Measurements from ENCODE around the gene TP53RK.

Gene TP53RK

DNA sequence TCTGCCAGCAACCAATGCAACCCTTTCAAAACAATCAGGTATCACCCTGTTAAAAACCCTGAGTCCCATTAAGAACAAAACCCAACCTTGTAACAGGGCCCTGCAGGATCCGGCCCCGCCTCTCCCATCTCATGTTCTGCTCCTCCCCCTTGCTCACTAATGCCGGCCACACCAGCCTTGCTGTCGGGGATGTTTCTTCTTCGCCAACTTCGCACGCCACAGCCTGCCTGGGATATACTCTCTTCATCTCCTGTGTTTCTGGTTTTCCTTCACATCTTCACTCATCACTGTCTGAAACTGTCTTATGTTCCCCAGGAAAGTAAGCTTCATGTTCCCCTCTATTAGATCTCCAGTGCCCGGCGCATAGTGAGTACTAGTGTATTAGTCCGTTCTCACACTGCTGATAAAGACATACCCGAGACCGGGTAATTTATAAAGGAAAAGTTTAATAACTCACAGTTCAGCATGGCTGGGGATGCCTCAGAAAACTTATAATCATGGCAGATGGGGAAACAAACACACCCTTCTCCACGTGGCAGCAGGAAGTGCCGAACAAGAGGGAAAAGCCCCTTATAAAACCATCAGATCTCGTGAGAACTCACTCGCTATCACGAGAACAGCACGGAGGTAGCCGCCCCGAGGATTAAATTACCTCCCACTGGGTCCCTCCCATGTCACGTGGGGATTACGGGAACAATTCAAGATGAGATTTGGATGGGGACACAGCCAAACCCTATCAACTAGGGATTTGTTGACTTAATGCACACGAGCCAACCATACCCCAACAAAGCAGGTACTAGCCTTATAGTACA lies 5.1 kb downstream of the TP53RK start:
- Histone ChIP-seq H3K9ac (ENCODE audit: low read length) (no peak overlapping the region), H3K79me2 (ENCODE audit: control insufficient read depth, insufficient read depth, low read length, poor library complexity) (peaks cover 14% of the 10 kb centered on the region), H4K12ac (ENCODE audit: low read depth, low read length) (no peak overlapping the region), H3K4me1 (ENCODE audit: control insufficient read depth in 1 of 2, insufficient read depth in 2 of 2, low read length in 2 of 2) (peaks cover 5 to 15% of the 10 kb centered on the region in 2 experiments), H3K9me3 (ENCODE audit: insufficient read depth, low read depth, low read length) (no peaks in the 10 kb centered on the region), H2BK12ac (ENCODE audit: low read length) (no peak overlapping the region), H4K8ac (ENCODE audit: low read depth, low read length) (peak overlapping the region; percentile 79), H3K36me3 (ENCODE audit: control insufficient read depth in 1 of 2, insufficient read depth in 2 of 2, low read length in 2 of 2) (peaks cover 10 to 11% of the 10 kb centered on the region in 2 experiments), H3K79me1 (ENCODE audit: low read length) (peaks cover 4% of the 10 kb centered on the region), H2AK5ac (ENCODE audit: low read length) (no peak overlapping the region), H3K14ac (ENCODE audit: low read length) (no peak overlapping the region), H2BK120ac (ENCODE audit: insufficient read depth, low read length, poor library complexity) (no peak overlapping the region), H3K23ac (ENCODE audit: low read length) (no peak overlapping the region), H3K27ac (ENCODE audit: low read depth, low read length) (no peak overlapping the region), H2AFZ (ENCODE audit: insufficient read depth, low read length, poor library complexity) (peak overlapping the region; percentile 20), H3K27me3 (ENCODE audit: insufficient read depth, low read length) (no peaks in the 10 kb centered on the region), H3K4me3 (ENCODE audit: low read depth, low read length) (peak overlapping the region; percentile 3), H2BK5ac (ENCODE audit: low read depth, low read length, poor library complexity) (no peak overlapping the region), H3K4me2 (ENCODE audit: low read length) (peak overlapping the region; percentile 76), H3K4ac (ENCODE audit: low read depth, low read length) (peak overlapping the region; percentile 5), H3K18ac (ENCODE audit: low read length) (peak overlapping the region; percentile 32), H4K91ac (ENCODE audit: low read depth, low read length) (no peak overlapping the region)
- WGBS (ENCODE audit: extremely low coverage, insufficient coverage, insufficient read length), result no CpG with 5 or more reads among the region's 23 CpGs
- DNase-seq, result peak; percentile 56 to 83

GRCh38 chr20:46683668-46683938 lies 5.6 kb downstream of the TP53RK start:
- Histone ChIP-seq H3K27me3 (ENCODE audit: insufficient read depth, low read length) (no peaks in the 10 kb centered on the region), H3K4ac (ENCODE audit: low read depth, low read length) (peak overlapping the region; percentile 5), H3K14ac (ENCODE audit: low read length) (no peak overlapping the region), H3K79me2 (ENCODE audit: control insufficient read depth, insufficient read depth, low read length, poor library complexity) (peaks cover 9% of the 10 kb centered on the region), H2BK5ac (ENCODE audit: low read depth, low read length, poor library complexity) (no peak overlapping the region), H2AK5ac (ENCODE audit: low read length) (peak overlapping the region; percentile 22), H2AFZ (ENCODE audit: insufficient read depth, low read length, poor library complexity) (peak overlapping the region; percentile 20), H3K4me1 (ENCODE audit: control insufficient read depth in 1 of 2, insufficient read depth in 2 of 2, low read length in 2 of 2) (peaks cover 5 to 15% of the 10 kb centered on the region in 2 experiments), H3K9ac (ENCODE audit: low read length) (peak overlapping the region; percentile 37), H3K4me2 (ENCODE audit: low read length) (peak overlapping the region; percentile 76), H3K4me3 (ENCODE audit: low read depth, low read length) (no peak overlapping the region), H4K12ac (ENCODE audit: low read depth, low read length) (no peak overlapping the region), H3K27ac (ENCODE audit: low read depth, low read length) (no peak overlapping the region), H4K91ac (ENCODE audit: low read depth, low read length) (no peak overlapping the region), H2BK120ac (ENCODE audit: insufficient read depth, low read length, poor library complexity) (no peak overlapping the region), H2BK12ac (ENCODE audit: low read length) (no peak overlapping the region), H3K23ac (ENCODE audit: low read length) (no peak overlapping the region), H3K79me1 (ENCODE audit: low read length) (no peaks in the 10 kb centered on the region), H3K9me3 (ENCODE audit: insufficient read depth, low read depth, low read length) (no peaks in the 10 kb centered on the region), H4K8ac (ENCODE audit: low read depth, low read length) (peak overlapping the region; percentile 79), H3K36me3 (ENCODE audit: control insufficient read depth in 1 of 2, insufficient read depth in 2 of 2, low read length in 2 of 2) (peaks cover 10 to 11% of the 10 kb centered on the region in 2 experiments), H3K18ac (ENCODE audit: low read length) (peak overlapping the region; percentile 32)
- DNase-seq, result no peak
- no CpG with 5 or more reads among the region's 8 CpGs for WGBS (ENCODE audit: extremely low coverage, insufficient coverage, insufficient read length)

- H2BK120ac ChIP-seq (ENCODE audit: insufficient read depth, low read length, poor library complexity), result no peak overlapping the region
- H2BK12ac ChIP-seq (ENCODE audit: low read length), result no peak overlapping the region
- H3K9ac ChIP-seq (ENCODE audit: low read length), result no peak overlapping the region
- H3K79me2 ChIP-seq (ENCODE audit: control insufficient read depth, insufficient read depth, low read length, poor library complexity), result peaks cover 5% of the 10 kb centered on the region
- no peak overlapping the region for H3K4me3 ChIP-seq (ENCODE audit: low read depth, low read length)
- H4K91ac ChIP-seq (ENCODE audit: low read depth, low read length), result no peak overlapping the region
- no peaks in the 10 kb centered on the region for H3K27me3 ChIP-seq (ENCODE audit: insufficient read depth, low read length)
- no peak overlapping the region for H2BK5ac ChIP-seq (ENCODE audit: low read depth, low read length, poor library complexity)
- H3K23ac ChIP-seq (ENCODE audit: low read length), result no peak overlapping the region
- no peak overlapping the region for H3K14ac ChIP-seq (ENCODE audit: low read length)
- H3K36me3 ChIP-seq (ENCODE audit: control insufficient read depth in 1 of 2, insufficient read depth in 2 of 2, low read length in 2 of 2), result peaks cover 10 to 11% of the 10 kb centered on the region in 2 experiments
- no peaks in the 10 kb centered on the region for H3K79me1 ChIP-seq (ENCODE audit: low read length)
- no peaks in the 10 kb centered on the region for H3K9me3 ChIP-seq (ENCODE audit: insufficient read depth, low read depth, low read length)
- peak in 1 of 2 donors; percentile 44 for DNase-seq
- no peak overlapping the region for H3K18ac ChIP-seq (ENCODE audit: low read length)
- no peak overlapping the region for H4K12ac ChIP-seq (ENCODE audit: low read depth, low read length)
- peaks cover 5 to 11% of the 10 kb centered on the region in 2 experiments for H3K4me1 ChIP-seq (ENCODE audit: control insufficient read depth in 1 of 2, insufficient read depth in 2 of 2, low read length in 2 of 2)
- H3K4me2 ChIP-seq (ENCODE audit: low read length), result peak overlapping the region; percentile 76
- H4K8ac ChIP-seq (ENCODE audit: low read depth, low read length), result no peak overlapping the region
- no peak overlapping the region for H3K27ac ChIP-seq (ENCODE audit: low read depth, low read length)
- WGBS (ENCODE audit: extremely low coverage, insufficient coverage, insufficient read length), result no CpG with 5 or more reads among the region's 12 CpGs
- no peak overlapping the region for H2AK5ac ChIP-seq (ENCODE audit: low read length)
- no peak overlapping the region for H2AFZ ChIP-seq (ENCODE audit: insufficient read depth, low read length, poor library complexity)
- H3K4ac ChIP-seq (ENCODE audit: low read depth, low read length), result peak overlapping the region; percentile 5
Measured at GRCh38 chr20:46683011-46683667, 6.1 kb downstream of the TP53RK start.

DNA sequence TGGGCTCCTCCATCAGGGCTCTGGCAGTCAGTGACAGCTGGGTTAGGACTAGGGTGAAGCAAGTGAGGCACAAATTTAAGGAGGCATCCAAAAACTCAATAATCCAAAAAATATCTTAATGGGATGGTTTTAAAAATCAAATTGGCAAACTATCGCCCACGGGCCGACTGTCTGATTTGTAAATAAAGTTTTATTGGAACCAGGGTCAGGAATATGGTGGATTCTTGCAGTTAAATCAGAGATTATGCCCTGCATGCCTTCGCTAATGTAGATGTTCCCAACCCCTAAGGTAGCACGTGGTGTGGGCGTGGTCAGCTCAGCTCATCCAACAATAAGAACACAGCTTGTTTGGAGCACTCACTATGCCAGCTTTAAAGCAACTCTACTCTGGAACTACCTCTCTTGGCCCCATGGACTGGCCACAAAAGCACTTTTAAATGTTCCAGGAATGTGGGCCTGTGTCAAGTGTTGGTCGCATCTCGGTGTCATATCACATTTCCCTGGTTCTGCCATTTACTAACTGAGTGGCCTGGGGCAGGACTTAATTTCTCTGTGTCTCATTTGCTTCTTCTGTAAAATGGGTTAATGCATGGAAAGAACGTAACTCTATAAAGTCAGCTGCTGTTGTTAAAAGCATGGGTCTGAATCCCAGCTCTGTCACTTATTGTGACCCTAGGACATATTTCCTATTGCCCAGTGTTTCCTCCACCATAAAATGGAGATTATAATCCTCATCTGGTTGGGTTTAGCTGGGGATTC lies 7.0 kb downstream of the TP53RK start:
- no peak overlapping the region for H4K8ac ChIP-seq (ENCODE audit: low read depth, low read length)
- H3K27ac ChIP-seq (ENCODE audit: low read depth, low read length), result no peak overlapping the region
- H3K36me3 ChIP-seq (ENCODE audit: control insufficient read depth in 1 of 2, insufficient read depth in 2 of 2, low read length in 2 of 2), result peaks cover 10 to 11% of the 10 kb centered on the region in 2 experiments
- H2AK5ac ChIP-seq (ENCODE audit: low read length), result no peak overlapping the region
- H3K4me3 ChIP-seq (ENCODE audit: low read depth, low read length), result no peak overlapping the region
- H3K27me3 ChIP-seq (ENCODE audit: insufficient read depth, low read length), result no peaks in the 10 kb centered on the region
- H3K14ac ChIP-seq (ENCODE audit: low read length), result no peak overlapping the region
- no peaks in the 10 kb centered on the region for H3K9me3 ChIP-seq (ENCODE audit: insufficient read depth, low read depth, low read length)
- H3K4me1 ChIP-seq (ENCODE audit: control insufficient read depth in 1 of 2, insufficient read depth in 2 of 2, low read length in 2 of 2), result peaks cover 5 to 10% of the 10 kb centered on the region in 2 experiments
- no peaks in the 10 kb centered on the region for H3K79me1 ChIP-seq (ENCODE audit: low read length)
- H3K9ac ChIP-seq (ENCODE audit: low read length), result no peak overlapping the region
- H3K23ac ChIP-seq (ENCODE audit: low read length), result no peak overlapping the region
- no peak overlapping the region for H3K18ac ChIP-seq (ENCODE audit: low read length)
- H4K12ac ChIP-seq (ENCODE audit: low read depth, low read length), result no peak overlapping the region
- DNase-seq, result no peak
- H2AFZ ChIP-seq (ENCODE audit: insufficient read depth, low read length, poor library complexity), result no peak overlapping the region
- peaks cover under 1% of the 10 kb centered on the region for H3K79me2 ChIP-seq (ENCODE audit: control insufficient read depth, insufficient read depth, low read length, poor library complexity)
- H4K91ac ChIP-seq (ENCODE audit: low read depth, low read length), result no peak overlapping the region
- no CpG with 5 or more reads among the region's 9 CpGs for WGBS (ENCODE audit: extremely low coverage, insufficient coverage, insufficient read length)
- H3K4me2 ChIP-seq (ENCODE audit: low read length), result no peak overlapping the region
- H3K4ac ChIP-seq (ENCODE audit: low read depth, low read length), result no peak overlapping the region
- no peak overlapping the region for H2BK12ac ChIP-seq (ENCODE audit: low read length)
- H2BK5ac ChIP-seq (ENCODE audit: low read depth, low read length, poor library complexity), result no peak overlapping the region
- H2BK120ac ChIP-seq (ENCODE audit: insufficient read depth, low read length, poor library complexity), result no peak overlapping the region

Measured in trophoblast cell (in vitro differentiated cells and primary cell).